ENCODE results near the gene PDE3A.

DNA sequence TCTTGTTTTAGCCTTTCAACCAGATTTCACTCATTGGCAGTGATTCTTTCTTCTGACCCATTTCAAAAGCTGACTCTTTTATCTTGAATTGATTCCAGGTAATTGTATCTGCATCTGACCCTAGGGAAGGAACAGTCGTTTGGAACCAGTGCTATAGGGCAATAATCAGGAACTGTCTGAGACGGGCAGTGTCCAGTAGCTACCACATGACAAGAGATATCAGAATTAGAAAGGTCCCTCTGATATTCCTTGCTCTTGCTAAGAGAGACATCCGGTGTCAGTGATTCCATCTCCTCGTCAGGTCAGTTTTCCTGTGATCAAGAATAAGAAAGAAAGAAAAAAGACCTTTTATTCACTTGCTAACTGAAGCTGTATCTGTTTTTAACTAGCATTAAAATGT, 47.8 kb upstream of the PDE3A start:
- TF ChIP-seq CEBPB (IDR thresholded peaks at IDR 0.05; ENCODE audit: low read depth, low read length) = no peak
- no peak for TF ChIP-seq POLR2A (IDR thresholded peaks at IDR 0.05; ENCODE audit: low read depth, low read length)
- TF ChIP-seq USF2 (IDR thresholded peaks at IDR 0.05; ENCODE audit: low read depth, low read length) = no peak
- no peak for TF ChIP-seq SMC3 (IDR thresholded peaks at IDR 0.05; ENCODE audit: low read depth, low read length)
- TF ChIP-seq, protein P1, sequence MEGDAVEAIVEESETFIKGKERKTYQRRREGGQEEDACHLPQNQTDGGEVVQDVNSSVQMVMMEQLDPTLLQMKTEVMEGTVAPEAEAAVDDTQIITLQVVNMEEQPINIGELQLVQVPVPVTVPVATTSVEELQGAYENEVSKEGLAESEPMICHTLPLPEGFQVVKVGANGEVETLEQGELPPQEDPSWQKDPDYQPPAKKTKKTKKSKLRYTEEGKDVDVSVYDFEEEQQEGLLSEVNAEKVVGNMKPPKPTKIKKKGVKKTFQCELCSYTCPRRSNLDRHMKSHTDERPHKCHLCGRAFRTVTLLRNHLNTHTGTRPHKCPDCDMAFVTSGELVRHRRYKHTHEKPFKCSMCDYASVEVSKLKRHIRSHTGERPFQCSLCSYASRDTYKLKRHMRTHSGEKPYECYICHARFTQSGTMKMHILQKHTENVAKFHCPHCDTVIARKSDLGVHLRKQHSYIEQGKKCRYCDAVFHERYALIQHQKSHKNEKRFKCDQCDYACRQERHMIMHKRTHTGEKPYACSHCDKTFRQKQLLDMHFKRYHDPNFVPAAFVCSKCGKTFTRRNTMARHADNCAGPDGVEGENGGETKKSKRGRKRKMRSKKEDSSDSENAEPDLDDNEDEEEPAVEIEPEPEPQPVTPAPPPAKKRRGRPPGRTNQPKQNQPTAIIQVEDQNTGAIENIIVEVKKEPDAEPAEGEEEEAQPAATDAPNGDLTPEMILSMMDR (conservative IDR thresholded peaks at IDR 0.05; ENCODE audit: low read depth, low read length) = no peak

All from IMR-90 (cell line).